A549 treated with RU486 at 1 μM for 4 hours (cell line): ENCODE measurements around the gene TMEM272. TPM values are rescaled to one million over a fixed set of nuclear protein-coding genes. Genes with fewer than 3 reads are reported as not detected.

Experiments used
- total RNA-seq: library from RNA; stranded (reverse); fragments of 200-300 nt; extraction: Qiagen RNA extraction; gene quantifications from 5 replicates; pipeline ENCODE4 v1.2.3, GENCODE V29; 2022; ENCODE audit warnings: low read depth

Gene TMEM272
- not detected in 5 replicates for total RNA-seq

GRCh38 chr13:51844862-51845573, at the start of gene TMEM272:
TSS of gene TMEM272 (minus strand) at chr13:51845177. CDS start at chr13:51838530, 6,647 bp downstream.

GRCh38 chr13:51861723-51862300, 16.8 kb upstream of the TMEM272 start, which contains the start of gene CCDC70:
TSS of gene CCDC70 (plus strand) at chr13:51861969. CDS start at chr13:51865412, 3,443 bp downstream.

GRCh38 chr13:51803422-51804294, 41.3 kb downstream of the TMEM272 start, which contains the start of gene DHRS12:
TSS of gene DHRS12 (minus strand) at chr13:51804163. CDS start at chr13:51799659, 4,504 bp downstream.

Other genes with a start within 250 kb of the TMEM272 start
- gene DHRS12, start 41.0 kb downstream of the TMEM272 start, total RNA-seq, result 2.8 to 5.2 TPM (median 4.6 TPM) in 5 replicates
- gene CCDC70, start 16.8 kb upstream of the TMEM272 start, total RNA-seq, result 0.14 TPM in 1 of 5 replicates, not detected in the others
- gene ATP7B, start 166.3 kb upstream of the TMEM272 start, total RNA-seq, result 1.1 to 2.6 TPM (median 2.4 TPM) in 5 replicates
- gene ALG11, start 167.2 kb upstream of the TMEM272 start, total RNA-seq, result 4.7 to 9.5 TPM (median 7.9 TPM) in 5 replicates
- 3.6 to 8.5 TPM (median 6.5 TPM) in 5 replicates for gene UTP14C, start 179.5 kb upstream of the TMEM272 start, total RNA-seq